NK-92 (cell line): ENCODE data around the gene PDIK1L.

Source experiments
- DNase-seq: peaks from one replicate; lab custom pipeline; 2025; ENCODE audit not compliant: unreplicated experiment; lab: John Stamatoyannopoulos, UW

The PDIK1L gene

DNA sequence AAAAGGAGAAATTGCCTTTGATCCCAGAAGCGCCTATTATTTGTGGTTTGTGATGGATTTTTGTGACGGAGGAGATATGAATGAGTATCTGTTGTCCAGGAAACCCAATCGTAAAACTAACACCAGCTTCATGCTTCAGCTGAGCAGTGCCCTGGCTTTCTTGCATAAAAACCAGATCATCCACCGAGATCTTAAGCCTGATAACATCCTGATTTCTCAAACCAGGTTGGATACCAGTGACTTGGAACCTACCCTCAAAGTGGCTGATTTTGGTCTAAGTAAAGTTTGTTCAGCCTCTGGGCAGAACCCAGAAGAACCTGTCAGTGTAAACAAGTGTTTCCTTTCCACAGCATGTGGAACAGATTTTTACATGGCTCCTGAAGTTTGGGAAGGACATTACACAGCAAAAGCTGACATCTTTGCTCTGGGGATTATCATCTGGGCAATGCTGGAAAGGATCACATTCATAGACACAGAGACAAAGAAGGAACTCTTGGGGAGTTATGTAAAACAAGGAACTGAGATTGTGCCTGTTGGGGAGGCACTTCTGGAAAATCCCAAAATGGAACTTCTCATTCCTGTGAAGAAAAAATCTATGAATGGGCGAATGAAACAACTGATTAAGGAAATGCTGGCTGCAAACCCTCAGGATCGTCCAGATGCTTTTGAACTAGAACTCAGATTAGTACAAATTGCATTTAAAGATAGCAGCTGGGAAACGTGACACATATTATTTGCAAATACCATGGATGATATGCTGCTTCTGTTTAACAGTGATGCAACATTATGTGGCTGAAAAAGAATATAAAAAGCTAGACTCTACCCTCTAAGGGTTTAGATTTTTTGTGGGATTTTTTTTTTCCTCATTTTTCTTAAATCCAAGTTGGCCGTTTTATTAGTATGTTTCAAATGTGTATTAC lies 10.5 kb downstream of the PDIK1L start:
- no peak for DNase-seq

DNA sequence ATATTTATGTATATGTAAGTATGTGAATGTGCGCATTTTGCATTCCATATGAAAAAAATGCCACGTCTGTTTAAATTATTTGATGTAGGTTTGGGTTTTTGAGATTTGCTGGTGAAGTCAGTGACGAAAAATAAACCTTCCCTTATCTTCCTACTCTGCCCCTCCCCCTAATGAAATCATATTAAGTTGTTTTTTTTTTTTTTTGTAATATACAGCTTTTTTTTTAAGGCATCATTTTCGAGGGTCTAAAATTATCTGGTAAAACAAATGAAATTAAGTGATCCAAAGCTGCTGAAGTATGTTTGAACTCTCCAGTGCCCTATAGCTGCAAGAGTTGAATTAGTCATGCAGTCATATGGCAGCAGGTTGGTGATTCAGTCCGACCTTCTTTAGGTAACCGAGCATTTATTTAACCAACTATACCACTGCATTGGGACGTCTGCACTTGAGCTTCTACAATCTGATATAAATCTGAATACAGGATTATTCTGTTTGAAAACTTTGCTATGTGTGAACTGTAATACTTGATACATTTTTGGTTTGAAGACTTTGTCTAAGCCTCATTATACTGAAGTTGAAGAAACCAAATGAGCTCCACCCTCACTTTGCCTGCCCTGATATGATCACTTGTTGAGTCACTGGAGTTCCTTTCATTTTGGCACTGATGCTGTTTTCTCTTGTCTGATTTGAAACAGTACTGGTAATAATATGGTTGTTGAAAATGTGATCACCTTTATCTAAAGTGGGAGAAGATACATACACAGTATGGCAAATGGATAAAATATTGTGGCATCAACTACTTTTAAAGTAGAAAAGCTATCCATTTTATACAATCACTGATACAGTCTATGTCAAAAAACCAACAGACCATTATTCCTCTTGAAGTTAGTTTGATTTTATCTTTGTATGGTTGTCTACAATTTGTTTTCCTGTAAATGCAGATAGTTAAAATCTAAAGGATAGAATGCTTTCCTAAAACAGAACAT lies 11.7 kb downstream of the PDIK1L start:
- DNase-seq, result no peak

DNA sequence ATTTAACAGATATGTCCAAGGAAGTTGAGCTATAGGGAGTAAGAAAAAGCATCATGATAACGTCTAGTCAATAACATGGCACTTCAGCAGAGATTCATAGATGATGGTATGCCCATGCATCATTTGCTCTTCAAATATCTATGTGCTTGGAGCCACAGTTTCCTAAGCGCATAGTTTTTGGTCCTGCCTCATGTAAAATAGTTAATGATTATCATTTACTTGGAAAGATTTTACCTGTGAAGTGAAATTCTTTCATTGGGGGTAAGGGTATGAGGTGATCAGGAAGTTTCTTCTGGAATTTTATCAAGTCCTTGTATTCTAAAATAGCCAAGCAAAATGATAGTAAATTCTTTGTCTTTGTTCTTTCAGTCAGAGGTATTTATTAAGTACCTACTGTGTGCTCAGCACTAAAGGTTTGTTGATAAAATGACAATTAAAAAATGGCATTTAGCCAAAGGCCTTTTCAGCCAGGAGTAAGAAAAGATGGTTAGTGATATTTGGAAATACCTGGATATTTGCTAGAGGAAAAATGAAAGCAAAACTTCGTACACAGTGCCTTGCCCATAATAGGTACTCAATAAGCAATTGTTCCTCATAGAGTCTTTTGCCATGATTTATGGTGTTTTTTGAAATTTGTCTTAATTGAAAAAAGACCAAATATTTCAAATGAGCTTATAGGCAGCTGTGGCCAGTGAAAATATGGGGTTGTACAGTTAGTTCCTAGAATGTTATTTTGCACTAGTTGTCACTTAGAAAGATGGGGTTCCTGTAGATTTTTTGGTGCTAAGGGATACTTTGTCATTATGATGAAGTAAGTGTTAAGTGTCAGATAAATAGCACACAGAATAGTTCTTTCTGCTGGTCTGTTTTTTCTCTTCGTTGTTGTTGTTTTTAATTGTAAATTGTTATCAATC lies 13.1 kb downstream of the PDIK1L start:
- no peak for DNase-seq

DNA sequence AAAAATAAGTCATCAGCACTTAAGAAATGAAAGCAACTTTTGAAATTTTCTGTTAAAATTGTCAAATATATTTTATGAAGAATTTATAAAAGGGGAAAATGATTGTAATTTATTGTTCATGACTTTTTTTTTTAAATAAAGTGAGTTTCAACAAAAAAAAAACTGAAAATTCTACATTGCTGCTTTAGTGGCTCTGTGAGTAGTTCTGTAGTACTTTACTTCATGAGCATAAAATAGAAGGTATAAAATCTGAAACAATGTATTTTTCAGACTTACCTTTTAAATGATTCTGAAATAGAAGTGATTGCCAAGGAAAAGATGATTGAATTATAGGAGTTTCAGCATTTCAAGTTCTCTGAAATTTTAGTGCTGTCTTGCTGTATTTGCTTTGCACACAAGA lies 13.8 kb downstream of the PDIK1L start:
- DNase-seq, result no peak

DNA sequence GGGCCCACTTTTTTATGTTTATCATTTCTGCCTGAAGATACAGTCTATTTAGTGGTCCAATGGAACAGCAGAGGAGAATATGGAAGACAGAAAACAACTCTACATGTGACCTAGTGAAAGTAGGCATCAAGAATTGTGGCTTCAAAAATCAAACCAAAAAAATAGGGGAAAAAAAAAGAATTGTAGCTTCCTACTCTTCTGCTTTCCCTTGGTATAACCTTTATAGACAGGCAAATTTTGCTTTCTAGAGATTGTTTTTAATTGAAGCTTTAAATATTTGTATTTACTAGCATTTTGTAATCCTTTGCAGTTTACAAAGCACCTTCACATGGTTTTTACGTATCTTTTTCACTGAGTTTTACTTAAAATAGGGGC lies 14.3 kb downstream of the PDIK1L start:
- DNase-seq, result no peak

DNA sequence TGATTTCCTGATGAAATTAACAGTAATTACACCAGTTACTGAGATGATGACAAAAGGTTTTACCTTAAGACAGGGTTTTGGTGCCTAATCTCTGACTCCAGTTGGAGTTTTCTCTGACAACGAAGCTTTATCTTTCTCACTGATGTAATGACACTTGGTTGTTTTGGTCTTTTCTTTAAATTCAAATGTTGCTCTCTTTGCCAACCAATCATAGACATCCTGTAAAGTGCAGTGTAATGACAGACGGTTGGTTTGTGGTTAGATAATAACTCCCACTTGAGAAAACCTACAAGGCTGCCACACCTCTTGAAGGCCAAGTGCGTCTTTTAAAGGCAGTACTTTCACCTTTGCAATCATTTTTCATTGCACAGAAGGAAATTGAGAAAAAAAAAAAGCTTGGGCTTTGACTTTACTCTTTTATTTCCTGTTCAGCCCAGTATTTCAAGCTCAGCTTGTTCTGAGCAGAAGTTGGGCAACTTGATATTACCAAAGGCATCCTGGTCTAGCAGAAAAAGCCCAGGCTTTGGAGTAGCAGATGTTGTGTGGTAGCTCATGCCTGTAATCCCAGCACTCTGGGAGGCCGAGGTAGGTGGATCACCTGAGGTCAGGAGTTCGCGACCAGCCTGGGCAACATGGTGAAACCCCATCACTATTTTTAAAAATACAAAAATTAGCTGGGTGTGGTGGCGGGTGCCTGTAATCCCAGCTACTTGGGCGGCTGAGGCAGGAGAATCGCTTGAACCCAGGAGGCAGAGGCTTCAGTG lies 14.9 kb downstream of the PDIK1L start:
- no peak for DNase-seq

DNA sequence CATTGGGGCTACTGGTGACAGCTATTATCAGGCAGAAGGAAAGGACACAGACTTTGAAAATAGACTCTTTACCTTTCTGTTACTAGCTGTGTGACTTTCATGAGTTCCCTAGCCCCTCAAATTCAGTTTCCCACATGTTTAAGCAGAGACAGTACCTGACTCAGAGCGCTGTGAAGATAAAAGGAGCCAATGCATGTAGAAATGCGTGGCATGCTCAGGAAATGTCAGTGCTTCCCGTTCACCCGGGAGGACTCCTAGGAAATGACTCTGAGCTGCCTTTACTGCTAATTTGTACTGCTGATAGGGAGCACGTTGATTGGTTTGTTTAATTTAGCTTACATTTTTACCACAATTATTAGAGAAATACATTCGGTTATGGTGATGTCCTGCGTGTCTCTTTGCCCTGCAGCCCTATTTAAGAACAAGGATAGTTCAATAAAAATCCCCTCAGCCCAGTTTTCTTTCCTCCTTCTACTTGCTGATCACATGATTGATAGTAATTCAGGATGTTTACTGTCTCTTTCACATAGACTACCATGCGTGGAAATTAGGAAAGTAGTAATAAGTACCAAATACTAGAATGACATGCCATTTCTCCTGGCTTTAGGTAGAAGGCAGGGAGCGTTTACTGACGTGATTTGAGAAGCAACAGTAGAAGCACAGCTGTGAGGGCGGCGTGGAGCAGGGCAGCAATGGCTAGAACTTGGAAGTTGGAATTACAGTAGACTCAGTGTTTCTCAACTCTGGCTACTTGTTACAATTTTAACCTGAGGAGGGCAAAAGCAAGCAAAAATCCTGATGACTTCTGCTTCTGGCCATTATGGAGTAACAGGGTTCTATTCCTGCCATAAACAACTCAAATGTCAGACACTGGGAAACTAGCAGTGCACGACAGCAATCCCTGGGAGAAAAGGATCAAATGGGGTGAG lies 15.9 kb downstream of the PDIK1L start:
- DNase-seq, result no peak

DNA sequence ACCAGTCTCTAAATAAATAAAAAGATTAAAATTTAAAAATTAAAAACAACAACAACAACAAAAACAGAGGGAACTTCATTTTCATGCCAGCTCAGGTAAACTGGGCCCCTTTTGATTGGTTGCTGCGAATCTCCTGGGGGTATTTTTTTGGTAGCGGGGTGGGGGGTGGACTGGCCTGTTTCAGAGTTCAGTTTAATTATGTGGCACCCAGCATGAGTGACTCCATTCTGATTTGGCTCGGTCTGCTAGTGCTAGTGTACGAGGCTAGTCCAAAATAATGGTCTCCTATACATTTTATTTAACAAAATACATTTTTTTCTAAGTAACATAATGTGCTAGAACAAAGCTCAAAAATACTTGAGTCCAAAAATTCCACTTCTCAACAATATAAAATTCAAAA lies 18.2 kb downstream of the PDIK1L start:
- no peak for DNase-seq

DNA sequence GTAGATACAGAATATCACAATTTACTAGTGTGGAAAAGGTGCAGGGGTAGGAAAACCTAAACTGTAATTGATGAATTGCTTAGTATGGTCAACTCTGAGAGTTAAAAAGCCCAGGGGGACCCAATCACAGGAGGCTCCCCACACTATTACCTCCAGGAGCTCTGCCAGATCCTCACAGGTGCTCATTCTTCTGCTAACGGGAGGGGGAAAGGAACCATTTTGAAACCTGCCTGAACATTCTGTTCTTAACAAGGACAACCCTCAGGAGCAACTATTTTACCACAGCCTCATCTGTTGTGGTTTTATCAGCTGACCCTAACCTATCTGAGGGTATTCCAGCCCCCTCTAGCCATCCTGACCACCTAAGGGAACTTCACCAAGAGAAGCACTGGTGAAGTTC lies 19.1 kb downstream of the PDIK1L start:
- DNase-seq, result no peak

DNA sequence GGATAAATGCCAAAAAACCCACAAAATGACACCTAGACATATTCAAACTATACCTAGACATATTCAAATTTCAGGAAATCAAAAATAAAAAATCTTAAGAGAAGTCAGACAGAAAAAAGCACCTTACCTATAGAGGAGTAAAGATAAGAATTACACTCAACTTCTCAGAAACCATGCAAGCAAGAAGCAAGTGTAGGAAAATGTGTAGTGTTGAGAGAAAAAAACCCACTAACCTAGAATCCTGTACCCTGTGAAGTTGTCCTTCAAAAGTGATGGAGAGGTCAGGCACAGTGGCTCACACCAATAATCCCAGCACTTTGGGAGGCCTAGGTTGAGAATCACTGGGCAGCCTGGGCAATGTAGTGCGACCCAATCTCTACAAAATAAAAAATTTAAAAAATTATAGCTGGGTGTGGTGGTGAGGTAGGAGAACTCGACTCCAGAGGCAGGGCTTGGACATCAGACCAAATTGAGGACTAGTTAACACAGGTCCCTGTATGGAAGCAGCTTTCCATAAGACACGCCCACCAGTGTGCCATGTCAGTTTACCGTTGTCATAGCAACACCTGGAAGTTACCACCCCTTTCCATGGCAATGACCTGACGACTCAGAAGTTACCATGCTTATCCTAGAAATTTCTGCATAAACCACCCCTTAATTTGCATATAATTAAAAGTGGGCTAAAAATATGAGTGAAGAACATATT lies 20.7 kb downstream of the PDIK1L start:
- DNase-seq, result no peak

DNA sequence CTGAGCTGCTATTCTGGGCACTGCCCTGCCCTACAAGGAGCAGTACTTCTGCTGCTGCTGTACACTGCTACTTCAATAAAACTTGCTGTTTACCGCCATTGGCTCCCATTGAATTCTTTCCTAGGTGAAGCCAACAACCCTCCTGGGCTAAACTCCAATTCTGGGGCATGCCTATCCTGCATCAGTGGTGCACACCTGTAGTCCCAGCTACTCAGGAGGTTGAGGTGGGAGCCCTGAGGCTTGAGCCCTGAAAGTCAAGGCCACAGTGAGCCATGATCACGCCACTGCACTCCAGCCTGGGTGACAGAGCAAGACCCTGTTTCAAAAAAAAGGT lies 21.2 kb downstream of the PDIK1L start:
- DNase-seq, result no peak

DNA sequence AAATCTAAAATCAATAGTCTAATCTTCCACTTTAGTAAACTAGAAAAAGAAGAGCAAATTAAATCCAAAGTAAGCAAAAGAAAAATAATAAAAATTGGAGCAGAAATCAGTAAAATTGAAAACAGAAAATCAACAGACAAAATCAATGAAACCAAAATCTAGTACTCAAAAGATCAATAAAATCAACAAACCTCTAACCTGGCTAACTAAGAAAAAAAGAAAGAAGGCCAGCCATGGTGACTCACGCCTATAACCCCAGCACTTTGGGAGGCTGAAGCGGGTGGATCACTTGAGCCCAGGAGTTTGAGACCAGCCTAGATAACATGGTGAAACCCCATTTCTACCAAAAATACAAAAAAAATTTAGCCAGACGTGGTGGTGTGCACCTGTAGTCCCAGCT lies 22.8 kb downstream of the PDIK1L start:
- no peak for DNase-seq

DNA sequence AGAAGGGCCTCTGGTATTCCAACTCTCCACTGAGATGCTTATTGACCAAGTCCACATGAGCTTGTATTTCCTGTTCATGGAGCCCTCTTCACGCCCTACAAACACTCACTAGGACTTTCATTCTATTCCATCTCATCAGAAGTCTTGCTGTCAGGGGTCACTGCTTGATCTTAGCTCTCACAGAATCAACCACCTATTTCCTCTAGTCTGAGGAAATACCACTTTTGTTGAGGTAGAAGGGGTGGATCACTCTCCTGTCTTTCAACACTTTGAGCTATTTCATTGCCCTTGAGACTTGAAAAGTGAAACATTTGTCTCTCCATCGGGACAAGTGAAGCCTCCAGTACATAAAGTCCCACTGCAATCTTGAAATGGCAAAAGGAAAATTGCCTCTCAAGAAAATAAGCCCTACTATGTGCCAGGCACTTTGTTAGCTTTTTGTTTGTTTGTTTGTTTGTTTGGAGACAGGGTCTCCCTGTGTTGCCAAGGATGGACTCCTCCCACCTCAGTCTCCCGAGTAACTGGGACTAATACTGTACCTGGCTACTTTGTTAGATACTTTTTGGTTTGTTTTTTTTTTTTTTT lies 27.4 kb downstream of the PDIK1L start:
- DNase-seq, result no peak

DNA sequence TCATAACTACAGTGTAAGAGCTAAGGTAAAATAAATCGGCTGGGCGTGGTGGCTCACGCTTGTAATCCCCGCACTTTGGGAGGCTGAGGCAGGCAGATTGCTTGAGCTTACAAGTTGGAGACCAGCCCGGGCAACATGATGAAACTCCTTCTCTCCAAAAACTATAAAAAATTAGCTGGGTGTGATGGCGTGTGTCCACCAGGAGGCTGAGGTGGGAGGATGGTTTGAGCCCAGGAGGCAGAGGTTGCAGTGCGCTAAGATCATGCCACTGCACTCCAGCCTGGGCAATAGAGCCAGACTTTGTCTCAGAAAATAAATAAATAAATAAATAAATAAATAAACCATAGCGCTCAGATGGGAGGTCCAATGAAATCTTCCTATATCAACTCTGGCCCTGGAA lies 30.5 kb downstream of the PDIK1L start:
- no peak for DNase-seq

DNA sequence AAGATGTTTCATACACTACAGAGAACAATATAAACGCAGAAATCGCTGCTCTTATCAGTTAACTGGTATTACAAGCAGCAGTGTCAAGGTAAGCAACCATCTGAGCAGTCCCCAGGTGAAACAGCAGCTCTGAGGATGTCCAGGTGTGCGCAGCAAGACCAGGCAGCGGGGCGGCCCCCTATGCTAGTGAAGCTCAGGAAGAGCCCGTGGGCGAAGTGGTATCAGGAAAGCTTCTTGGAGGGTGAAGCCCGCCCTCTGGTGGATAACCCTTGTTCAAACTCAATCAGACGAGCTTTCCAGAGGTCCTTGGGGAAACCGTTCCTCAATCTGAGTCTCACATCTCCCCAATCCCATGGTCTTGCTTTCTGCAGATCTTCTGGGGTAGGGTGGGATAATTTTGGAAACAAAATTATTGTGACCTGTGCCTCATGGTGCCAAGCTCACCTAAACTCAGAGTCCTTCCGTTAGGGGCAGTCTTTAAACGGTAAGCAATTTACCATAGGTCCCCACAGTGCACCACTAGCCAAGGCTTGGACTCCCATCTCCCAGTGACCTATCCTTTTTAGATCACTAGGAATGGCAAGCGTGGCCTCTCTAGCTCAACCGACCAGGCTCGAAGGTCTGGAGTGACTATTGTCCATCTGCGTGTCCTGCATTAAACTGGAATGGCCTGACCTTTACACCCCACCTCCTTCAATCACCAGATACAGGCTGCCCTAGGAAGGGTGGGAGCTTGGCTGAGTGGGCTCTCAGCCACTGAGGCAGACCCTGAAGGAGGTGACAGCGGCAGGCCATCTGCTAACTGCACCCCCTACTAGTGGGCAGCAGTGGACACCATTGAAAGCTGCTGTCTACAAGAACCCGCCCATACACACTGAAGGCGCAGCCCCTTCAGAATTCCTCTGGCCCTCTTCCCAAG lies 33.7 kb downstream of the PDIK1L start:
- DNase-seq, result no peak

DNA sequence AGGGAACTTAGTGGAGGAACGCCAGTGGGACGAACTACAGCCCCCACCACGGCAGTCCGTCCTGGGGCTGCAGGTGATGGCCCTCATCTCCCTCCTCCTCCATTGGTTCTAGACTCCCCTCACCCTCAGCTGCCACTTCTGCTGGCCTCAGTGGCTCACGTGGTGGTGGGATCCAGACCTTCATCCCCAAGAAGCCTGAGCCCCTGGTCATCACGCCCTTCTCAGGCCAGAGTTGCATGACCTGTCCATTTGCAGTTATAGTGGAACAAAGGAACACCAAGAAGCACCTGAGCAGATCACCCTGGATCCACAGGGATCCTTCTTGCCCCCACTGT lies 34.3 kb downstream of the PDIK1L start:
- no peak for DNase-seq

DNA sequence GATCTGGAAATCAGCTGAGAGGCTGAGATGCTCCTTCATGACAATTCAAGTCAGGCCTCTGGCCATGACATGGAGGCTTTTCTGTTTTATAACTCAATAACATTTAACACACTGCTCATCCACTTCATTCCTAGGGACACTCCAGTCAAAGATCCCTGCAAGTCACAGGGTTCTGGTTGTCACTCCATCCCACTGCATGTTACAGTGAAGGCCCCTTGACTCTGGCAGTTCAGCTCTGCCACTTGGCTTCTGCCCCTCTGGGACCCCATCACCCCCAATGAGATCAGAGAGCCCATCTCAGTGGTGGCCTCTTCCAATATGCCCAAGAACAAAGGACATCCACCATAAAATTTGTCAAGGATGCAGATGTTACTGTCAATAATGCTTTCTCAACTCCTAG lies 37.3 kb downstream of the PDIK1L start:
- no peak for DNase-seq
